HL-60 (cell line): Measurements from ENCODE around the gene ABCA4.

Experiments used
- CTCF ChIP-seq: IDR thresholded peaks from one replicate; pipeline ENCODE4 v1.5.1; 2011; ENCODE audit warnings: low read length, control low read depth, inconsistent platforms; ENCODE audit not compliant: insufficient read depth
- POLR2AphosphoS5 ChIP-seq: IDR thresholded peaks from 2 replicates; pipeline ENCODE4 v1.6.1; 2012; ENCODE audit warnings: low read depth
- REST ChIP-seq: IDR thresholded peaks from 2 replicates; pipeline ENCODE4 v1.6.1; 2012; ENCODE audit warnings: low read depth; ENCODE audit not compliant: insufficient replicate concordance

GRCh38 chr1:94011709-94012595 is 109.0 kb downstream of the ABCA4 start:
- no peak for TF ChIP-seq CTCF
- TF ChIP-seq POLR2AphosphoS5: no peak
- TF ChIP-seq REST: no peak
